B cell (primary cell): Measurements from ENCODE around the gene PTPN20. TPM values are rescaled to one million over a fixed set of nuclear protein-coding genes. Genes with fewer than 3 reads are reported as not detected.

Source experiments
- ATAC-seq: fragments of 200-7000 bp; cut with Tn5 transposase; one replicate; pipeline ENCODE4 v1.10.0; 2021; ENCODE audit warnings: low read depth, mild to moderate bottlenecking, moderate number of reproducible peaks, moderate library complexity
- CTCF ChIA-PET: fragments of 350-600 bp; sonication (Branson Sonifier 250); formaldehyde crosslinking; loops from one replicate; lab custom pipeline; 2021; ENCODE audit warnings: antibody characterized with exemption, inconsistent platforms; lab: Charles Lee
- POLR2A ChIA-PET: fragments of 350-600 bp; sonication (Branson Sonifier 250); formaldehyde crosslinking; loops from one replicate; lab custom pipeline; 2021; ENCODE audit warnings: antibody characterized with exemption; lab: Charles Lee
- DNase-seq: peaks from one replicate; pipeline ENCODE4 v3.0.0; 2013
- H2AFZ ChIP-seq: 2 replicates; pipeline ENCODE4 v1.6.1; 2012; ENCODE audit warnings: mild to moderate bottlenecking, low read depth, low read length; ENCODE audit not compliant: insufficient read depth, poor library complexity, severe bottlenecking
- H3K27ac ChIP-seq, 2 donors: 1 replicate in 1 of 2; 2 replicates in 1 of 2; pipeline ENCODE4 v1.5.1; 2012 to 2013; ENCODE audit warnings: low read length in 2 of 2, mild to moderate bottlenecking in 2 of 2, moderate library complexity in 1 of 2
- H3K27me3 ChIP-seq, 4 experiments: fragments of 200-600 bp in 1 of 4; sonication (generic) in 1 of 4; replicated peaks in 1 of 4; 1 replicate in 2 of 4; 2 replicates in 2 of 4; pipeline versions ENCODE4 v1.6.1 to v1.7.0; 2013 to 2016; ENCODE audit warnings: low read length in 3 of 4, mild to moderate bottlenecking in 2 of 4, mixed read lengths in 1 of 4, moderate library complexity in 1 of 4; ENCODE audit not compliant: insufficient read depth in 4 of 4, control insufficient read depth in 3 of 4; ENCODE audit errors: control extremely low read depth in 1 of 4
- H3K36me3 ChIP-seq, 2 experiments: replicated peaks in 1 of 2; 1 replicate in 1 of 2; 2 replicates in 1 of 2; pipeline versions ENCODE4 v1.6.1 to v1.7.1; 2013; ENCODE audit warnings: low read length in 1 of 2; ENCODE audit not compliant: insufficient read depth in 2 of 2, control insufficient read depth in 1 of 2; ENCODE audit errors: control extremely low read depth in 1 of 2, extremely low read depth in 1 of 2
- H3K4me1 ChIP-seq, 2 donors: fragments of 200-600 bp in 1 of 2; sonication (generic) in 1 of 2; 1 replicate in 1 of 2; 2 replicates in 1 of 2; pipeline versions ENCODE4 v1.5.1 to v1.6.1; 2013 to 2017; ENCODE audit warnings: low read length in 2 of 2; ENCODE audit not compliant: control insufficient read depth in 2 of 2, insufficient read depth in 2 of 2
- H3K4me2 ChIP-seq: replicated peaks from 2 replicates; pipeline ENCODE3; 2012; ENCODE audit warnings: mild to moderate bottlenecking, low read depth, low read length; ENCODE audit not compliant: poor library complexity, severe bottlenecking
- H3K4me3 ChIP-seq, 5 experiments: fragments of 200-600 bp in 1 of 5; sonication (generic) in 1 of 5; 1 replicate in 3 of 5; 2 replicates in 2 of 5; pipeline versions ENCODE4 v1.5.1 to v1.7.0; 2011 to 2016; ENCODE audit warnings: low read length in 4 of 5, mild to moderate bottlenecking in 4 of 5, low read depth in 2 of 5, control low read depth in 1 of 5, moderate library complexity in 1 of 5; ENCODE audit not compliant: insufficient read depth in 1 of 5; ENCODE audit errors: control extremely low read depth in 1 of 5, extremely low read depth in 1 of 5
- H3K79me2 ChIP-seq: fragments of 200-600 bp; sonication (generic); one replicate; pipeline ENCODE4 v1.6.0; 2016; ENCODE audit warnings: low read length; ENCODE audit not compliant: control insufficient read depth, insufficient read depth
- H3K9ac ChIP-seq: fragments of 200-600 bp; sonication (generic); 2 replicates; pipeline ENCODE4 v1.6.1; 2017; ENCODE audit warnings: mild to moderate bottlenecking, low read length, moderate library complexity
- H3K9me3 ChIP-seq, 3 donors: one replicate each; pipeline versions ENCODE4 v1.6.1 to v1.7.1; 2013; ENCODE audit warnings: low read length in 2 of 3; ENCODE audit not compliant: control insufficient read depth in 2 of 3, insufficient read depth in 1 of 3; ENCODE audit errors: control extremely low read depth in 1 of 3
- H4K20me1 ChIP-seq: 2 replicates; pipeline ENCODE4 v1.6.0; 2012; ENCODE audit warnings: mild to moderate bottlenecking, low read length; ENCODE audit not compliant: insufficient read depth, control insufficient read depth, poor library complexity, severe bottlenecking
- H3K27ac Mint-ChIP-seq: one replicate; pipeline ENCODE4 v1.8.0; 2021; ENCODE audit warnings: mixed read lengths
- H3K27me3 Mint-ChIP-seq: one replicate; pipeline ENCODE4 v1.8.0; 2021; ENCODE audit warnings: mixed read lengths
- H3K4me1 Mint-ChIP-seq: one replicate; pipeline ENCODE4 v1.8.0; 2021; ENCODE audit warnings: mixed read lengths
- H3K4me3 Mint-ChIP-seq: one replicate; pipeline ENCODE4 v1.8.0; 2021; ENCODE audit warnings: mixed read lengths
- H3K9me3 Mint-ChIP-seq: one replicate; pipeline ENCODE4 v1.8.0; 2022; ENCODE audit warnings: mixed read lengths; ENCODE audit not compliant: insufficient read depth
- EZH2 ChIP-seq: IDR thresholded peaks from 2 replicates; pipeline ENCODE4 v1.6.1; 2012; ENCODE audit warnings: borderline replicate concordance, low read depth, mild to moderate bottlenecking, moderate library complexity, low read length; ENCODE audit not compliant: insufficient read depth, poor library complexity, severe bottlenecking
- WGBS: methylation state at CpG from one replicate; pipeline ENCODE4 v1.1.5; 2013; ENCODE audit warnings: missing lambda C conversion rate; ENCODE audit not compliant: insufficient coverage; 5-methylcytosine and 5-hydroxymethylcytosine counted together
- intact Hi-C: fragments of 100-400 bp; cut with micrococcal nuclease; formaldehyde crosslinking; loops from one replicate; pipeline ENCODE4 v1.10.0; 2022
- polyA plus RNA-seq: library from polyadenylated mRNA; depleted of rRNA; stranded (reverse); fragments of >200 nt; gene quantifications from 2 replicates; pipeline ENCODE4 v1.2.3, GENCODE V29; 2012
- total RNA-seq, 2 donors: library from RNA; stranded (reverse); fragments of 120-200 nt in 1 of 2; gene quantifications; 1 replicate in 1 of 2; 2 replicates in 1 of 2; pipeline versions ENCODE4 v1.2.3 to v1.2.4, GENCODE V29; 2013 to 2022
- TF ChIP-seq, protein P1 (sequence below): fragments of 200-600 bp; IDR thresholded peaks from one replicate; pipeline ENCODE4 v1.8.0; 2022; ENCODE audit warnings: antibody characterized with exemption, mild to moderate bottlenecking

PTPN20 gene
- total and polyA plus RNA-seq, 2 donors (not counting 1 experiment from before 2014, with no cell fraction given): 0.24 to 4.2 TPM

DNA sequence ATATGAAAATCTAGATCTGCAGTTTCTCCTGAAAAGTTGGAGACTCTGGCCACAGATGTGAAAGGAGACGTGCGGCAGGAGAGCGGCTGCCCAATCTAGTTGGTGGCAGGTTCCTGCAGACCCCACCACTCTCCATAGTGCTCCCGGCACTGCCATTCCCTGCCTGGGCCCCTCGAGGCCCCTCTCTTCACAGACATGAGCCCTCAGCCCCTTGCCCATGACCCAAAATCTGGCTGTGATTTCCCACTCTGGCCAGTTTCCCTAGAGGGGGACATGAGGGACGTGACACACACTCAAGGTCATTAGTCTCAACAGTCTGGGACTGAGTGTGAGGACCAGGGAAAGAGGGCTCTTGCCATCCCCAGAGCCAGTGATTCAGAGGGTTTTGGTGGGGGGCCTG is 138.7 kb downstream of the PTPN20 start:
- CTCF ChIA-PET: interaction anchor here (0.6 to 9.0 kb wide), 4 partner anchors 11 to 262 kb away, joined by 3 to 201 read pairs (median 6); no protein-coding TSS in a partner anchor
- Histone ChIP-seq H3K27me3 (no peaks in the 10 kb centered on the region), H3K79me2 (no peaks in the 10 kb centered on the region), H3K4me1 (no peaks in the 10 kb centered on the region), H3K9ac (no peak overlapping the region), H3K36me3 (no peaks in the 10 kb centered on the region), H3K9me3 (no peaks in the 10 kb centered on the region), H3K27ac (no peak overlapping the region), H2AFZ (no peak overlapping the region), H3K4me2 (no peak overlapping the region), H4K20me1 (no peaks in the 10 kb centered on the region), H3K4me3 (no peak overlapping the region)
- intact Hi-C loops: no loop called here
- no peak for TF ChIP-seq EZH2
- TF ChIP-seq, protein P1, sequence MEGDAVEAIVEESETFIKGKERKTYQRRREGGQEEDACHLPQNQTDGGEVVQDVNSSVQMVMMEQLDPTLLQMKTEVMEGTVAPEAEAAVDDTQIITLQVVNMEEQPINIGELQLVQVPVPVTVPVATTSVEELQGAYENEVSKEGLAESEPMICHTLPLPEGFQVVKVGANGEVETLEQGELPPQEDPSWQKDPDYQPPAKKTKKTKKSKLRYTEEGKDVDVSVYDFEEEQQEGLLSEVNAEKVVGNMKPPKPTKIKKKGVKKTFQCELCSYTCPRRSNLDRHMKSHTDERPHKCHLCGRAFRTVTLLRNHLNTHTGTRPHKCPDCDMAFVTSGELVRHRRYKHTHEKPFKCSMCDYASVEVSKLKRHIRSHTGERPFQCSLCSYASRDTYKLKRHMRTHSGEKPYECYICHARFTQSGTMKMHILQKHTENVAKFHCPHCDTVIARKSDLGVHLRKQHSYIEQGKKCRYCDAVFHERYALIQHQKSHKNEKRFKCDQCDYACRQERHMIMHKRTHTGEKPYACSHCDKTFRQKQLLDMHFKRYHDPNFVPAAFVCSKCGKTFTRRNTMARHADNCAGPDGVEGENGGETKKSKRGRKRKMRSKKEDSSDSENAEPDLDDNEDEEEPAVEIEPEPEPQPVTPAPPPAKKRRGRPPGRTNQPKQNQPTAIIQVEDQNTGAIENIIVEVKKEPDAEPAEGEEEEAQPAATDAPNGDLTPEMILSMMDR: no peak
- H3K9me3 Mint-ChIP-seq: no peaks in the 10 kb centered on the region
- POLR2A ChIA-PET: no interaction called here
- H3K4me3 Mint-ChIP-seq: no peak overlapping the region
- ATAC-seq (no peak), DNase-seq (no peak)
- 92% methylated on average over 5 of the region's 6 CpGs for WGBS
- no peaks in the 10 kb centered on the region for H3K4me1 Mint-ChIP-seq
- H3K27ac Mint-ChIP-seq: no peak overlapping the region
- H3K27me3 Mint-ChIP-seq: peaks cover 3% of the 10 kb centered on the region

DNA sequence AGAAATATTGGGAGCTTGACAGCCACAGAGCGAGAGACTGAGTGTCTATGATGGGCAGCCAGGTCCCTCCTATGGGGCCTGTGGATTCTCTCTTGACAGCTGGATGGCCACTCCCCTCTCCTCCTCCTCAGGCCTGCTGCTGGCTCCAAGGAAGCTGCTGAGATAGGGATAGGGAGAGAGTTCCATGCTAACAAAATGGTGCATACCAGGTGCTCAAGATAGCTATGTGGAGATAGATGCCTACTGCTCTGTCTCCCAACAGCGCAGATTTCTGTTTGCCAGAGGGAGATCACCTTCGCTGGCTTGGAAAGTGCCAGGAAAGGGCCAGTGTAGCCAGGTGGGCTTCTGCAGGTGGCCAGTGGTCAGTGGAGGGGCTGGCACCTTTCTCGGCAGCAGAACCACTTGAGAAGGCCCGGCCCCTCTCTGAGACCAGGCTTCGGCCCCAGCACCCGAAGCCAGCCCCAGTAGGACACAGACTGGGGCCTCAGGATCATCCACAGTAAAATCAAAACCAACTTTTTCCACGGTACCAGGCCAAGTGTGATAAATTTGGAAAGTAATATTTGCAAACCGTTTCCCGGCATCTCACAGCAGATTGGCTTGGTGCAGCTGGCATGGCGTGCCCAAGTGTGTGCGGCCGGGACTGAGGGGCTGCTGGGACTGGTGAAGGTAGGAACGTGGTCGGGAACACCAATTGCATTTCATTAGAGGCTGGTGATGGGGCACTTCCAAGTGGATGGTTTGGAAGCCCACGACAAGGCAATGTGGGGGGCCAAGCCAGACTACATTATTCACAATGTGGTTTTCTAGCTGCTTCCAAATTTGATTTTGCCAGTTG is 139.6 kb downstream of the PTPN20 start:
- ATAC-seq: no peak
- H3K27me3 ChIP-seq: no peaks in the 10 kb centered on the region
- H3K27me3 Mint-ChIP-seq: peaks cover 3% of the 10 kb centered on the region
- no peaks in the 10 kb centered on the region for H3K36me3 ChIP-seq
- H3K4me3 ChIP-seq: no peak overlapping the region
- no peak overlapping the region for H3K4me3 Mint-ChIP-seq
- H3K4me1 Mint-ChIP-seq: no peaks in the 10 kb centered on the region
- DNase-seq: no peak
- intact Hi-C loops: no loop called here
- no peaks in the 10 kb centered on the region for H3K4me1 ChIP-seq
- H3K9me3 ChIP-seq: no peaks in the 10 kb centered on the region
- H3K9me3 Mint-ChIP-seq: no peaks in the 10 kb centered on the region
- H3K4me2 ChIP-seq: no peak overlapping the region
- H3K27ac Mint-ChIP-seq: no peak overlapping the region
- no peak overlapping the region for H3K9ac ChIP-seq
- no peaks in the 10 kb centered on the region for H4K20me1 ChIP-seq
- H3K79me2 ChIP-seq: no peaks in the 10 kb centered on the region
- CTCF ChIA-PET: interaction anchor here (0.9 to 1.5 kb wide), 2 partner anchors 8 to 218 kb away, joined by 3 read pairs; no protein-coding TSS in a partner anchor
- H3K27ac ChIP-seq: no peak overlapping the region
- whole genome bisulfite sequencing: 90% methylated on average over 13 of the region's 16 CpGs
- H2AFZ ChIP-seq: no peak overlapping the region
- TF ChIP-seq, protein P1: no peak
- no peak for TF ChIP-seq EZH2
- POLR2A ChIA-PET: no interaction called here
